Trophoblast cell (in vitro differentiated cells and primary cell): ENCODE results near the gene PCBD2.
"Not testable (repeated sequence)": the region's sequence is repeated elsewhere in the genome, so short reads cannot be mapped to it uniquely, and the experiment has no call there.

Source experiments
- DNase-seq, 2 donors: peaks; one replicate each; pipeline ENCODE4 v3.0.0-alpha.2; 2016
- H2AFZ ChIP-seq: 2 replicates; pipeline ENCODE4 v1.6.1; 2013; ENCODE audit warnings: low read length, moderate library complexity, mild to moderate bottlenecking; ENCODE audit not compliant: insufficient read depth, poor library complexity
- H2AK5ac ChIP-seq: 2 replicates; pipeline ENCODE4 v1.6.1; 2013; ENCODE audit warnings: mild to moderate bottlenecking, low read length
- H2BK120ac ChIP-seq: 2 replicates; pipeline ENCODE4 v1.6.1; 2013; ENCODE audit warnings: low read length, mild to moderate bottlenecking, moderate library complexity; ENCODE audit not compliant: insufficient read depth, poor library complexity
- H2BK12ac ChIP-seq: 2 replicates; pipeline ENCODE4 v1.6.1; 2013; ENCODE audit warnings: mild to moderate bottlenecking, low read length, moderate library complexity
- H2BK5ac ChIP-seq: 2 replicates; pipeline ENCODE4 v1.6.1; 2013; ENCODE audit warnings: low read length, low read depth, moderate library complexity, mild to moderate bottlenecking; ENCODE audit not compliant: poor library complexity
- H3K14ac ChIP-seq: 2 replicates; pipeline ENCODE4 v1.6.1; 2013; ENCODE audit warnings: mild to moderate bottlenecking, low read length
- H3K18ac ChIP-seq: 2 replicates; pipeline ENCODE4 v1.6.1; 2013; ENCODE audit warnings: mild to moderate bottlenecking, low read length
- H3K23ac ChIP-seq: 2 replicates; pipeline ENCODE4 v1.6.1; 2013; ENCODE audit warnings: low read length
- H3K27ac ChIP-seq: 2 replicates; pipeline ENCODE4 v1.5.1; 2013; ENCODE audit warnings: low read depth, mild to moderate bottlenecking, inconsistent platforms, low read length, moderate library complexity
- H3K27me3 ChIP-seq: 2 replicates; pipeline ENCODE4 v1.6.1; 2013; ENCODE audit warnings: inconsistent platforms, mild to moderate bottlenecking, low read length, moderate library complexity; ENCODE audit not compliant: insufficient read depth
- H3K36me3 ChIP-seq, 2 experiments: 1 replicate in 1 of 2; 2 replicates in 1 of 2; pipeline ENCODE4 v1.6.1; 2013; ENCODE audit warnings: low read length in 2 of 2, mild to moderate bottlenecking in 2 of 2, moderate library complexity in 1 of 2; ENCODE audit not compliant: insufficient read depth in 2 of 2, control insufficient read depth in 1 of 2
- H3K4ac ChIP-seq: 2 replicates; pipeline ENCODE4 v1.6.1; 2013; ENCODE audit warnings: low read depth, mild to moderate bottlenecking, low read length, moderate library complexity
- H3K4me1 ChIP-seq, 2 experiments: 1 replicate in 1 of 2; 2 replicates in 1 of 2; pipeline ENCODE4 v1.6.1; 2013; ENCODE audit warnings: low read length in 2 of 2, mild to moderate bottlenecking in 2 of 2, moderate library complexity in 1 of 2; ENCODE audit not compliant: insufficient read depth in 2 of 2, control insufficient read depth in 1 of 2
- H3K4me2 ChIP-seq: 2 replicates; pipeline ENCODE4 v1.6.1; 2013; ENCODE audit warnings: inconsistent platforms, mild to moderate bottlenecking, low read length, moderate library complexity
- H3K4me3 ChIP-seq: 2 replicates; pipeline ENCODE4 v1.5.1; 2013; ENCODE audit warnings: mild to moderate bottlenecking, low read depth, low read length, inconsistent platforms
- H3K79me1 ChIP-seq: one replicate; pipeline ENCODE4 v1.6.1; 2013; ENCODE audit warnings: low read length
- H3K79me2 ChIP-seq: 2 replicates; pipeline ENCODE4 v1.6.1; 2013; ENCODE audit warnings: low read length, mild to moderate bottlenecking; ENCODE audit not compliant: control insufficient read depth, insufficient read depth, poor library complexity
- H3K9ac ChIP-seq: 2 replicates; pipeline ENCODE4 v1.6.1; 2013; ENCODE audit warnings: mild to moderate bottlenecking, low read length
- H3K9me3 ChIP-seq: 2 replicates; pipeline ENCODE4 v1.6.1; 2013; ENCODE audit warnings: low read depth, mild to moderate bottlenecking, control low read depth, inconsistent platforms, low read length; ENCODE audit not compliant: insufficient read depth
- H4K12ac ChIP-seq: 2 replicates; pipeline ENCODE4 v1.6.1; 2013; ENCODE audit warnings: low read depth, mild to moderate bottlenecking, low read length, moderate library complexity
- H4K8ac ChIP-seq: 2 replicates; pipeline ENCODE4 v1.6.1; 2013; ENCODE audit warnings: low read depth, mild to moderate bottlenecking, low read length, moderate library complexity
- H4K91ac ChIP-seq: one replicate; pipeline ENCODE4 v1.6.1; 2013; ENCODE audit warnings: low read depth, mild to moderate bottlenecking, low read length, moderate library complexity
- WGBS: extraction: QIAGEN DNeasy Blood & Tissue Kit; methylation state at CpG from one replicate; pipeline ENCODE4 v1.1.7; 2013; ENCODE audit warnings: missing lambda C conversion rate; ENCODE audit not compliant: insufficient read length, insufficient coverage; ENCODE audit errors: extremely low coverage; 5-methylcytosine and 5-hydroxymethylcytosine counted together

The PCBD2 gene

DNA sequence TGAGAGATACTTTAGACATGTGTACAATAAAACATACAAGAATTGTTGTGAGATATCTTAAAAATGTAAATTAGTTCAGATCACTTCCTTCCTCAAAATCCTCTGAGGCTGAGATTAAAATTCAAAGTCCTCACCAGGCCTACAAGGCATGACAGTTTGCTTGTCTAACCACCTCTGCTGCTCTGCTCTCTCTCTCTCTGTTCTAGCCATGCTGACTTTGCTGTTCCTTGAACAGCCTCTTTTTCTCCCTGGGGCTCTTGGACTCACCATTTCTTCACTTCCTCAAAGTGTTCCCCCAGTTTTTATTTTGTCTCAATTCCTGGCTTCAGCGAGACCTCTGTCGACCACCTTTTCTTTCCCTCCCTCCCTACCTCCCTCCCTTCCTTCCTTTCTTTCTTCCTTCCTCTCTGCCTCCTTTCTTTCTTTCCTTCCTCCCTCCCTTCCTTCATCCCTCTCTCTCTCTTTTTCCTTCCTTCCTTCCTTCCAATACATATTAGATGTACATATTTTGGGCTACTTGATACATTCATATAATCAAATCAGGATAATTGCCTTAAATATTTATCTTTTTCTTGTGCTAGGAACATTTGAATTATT lies 89.7 kb downstream of the PCBD2 start:
- Histone ChIP-seq H2AFZ (no peak overlapping the region), H3K27me3 (no peaks in the 10 kb centered on the region), H3K27ac (no peak overlapping the region), H3K9ac (no peak overlapping the region), H3K4me3 (no peak overlapping the region), H3K4me2 (no peak overlapping the region), H3K79me2 (no peaks in the 10 kb centered on the region), H3K18ac (no peak overlapping the region), H4K91ac (no peak overlapping the region), H3K4ac (no peak overlapping the region), H2BK12ac (no peak overlapping the region), H2BK120ac (no peak overlapping the region), H2BK5ac (no peak overlapping the region), H3K79me1 (no peaks in the 10 kb centered on the region), H3K9me3 (peaks cover 1% of the 10 kb centered on the region), H3K14ac (no peak overlapping the region), H3K4me1 (no peaks in the 10 kb centered on the region), H4K8ac (no peak overlapping the region), H2AK5ac (no peak overlapping the region), H3K36me3 (no peaks in the 10 kb centered on the region), H4K12ac (no peak overlapping the region), H3K23ac (no peak overlapping the region)
- no peak for DNase-seq
- no CpG with 5 or more reads among the region's 2 CpGs for WGBS

DNA sequence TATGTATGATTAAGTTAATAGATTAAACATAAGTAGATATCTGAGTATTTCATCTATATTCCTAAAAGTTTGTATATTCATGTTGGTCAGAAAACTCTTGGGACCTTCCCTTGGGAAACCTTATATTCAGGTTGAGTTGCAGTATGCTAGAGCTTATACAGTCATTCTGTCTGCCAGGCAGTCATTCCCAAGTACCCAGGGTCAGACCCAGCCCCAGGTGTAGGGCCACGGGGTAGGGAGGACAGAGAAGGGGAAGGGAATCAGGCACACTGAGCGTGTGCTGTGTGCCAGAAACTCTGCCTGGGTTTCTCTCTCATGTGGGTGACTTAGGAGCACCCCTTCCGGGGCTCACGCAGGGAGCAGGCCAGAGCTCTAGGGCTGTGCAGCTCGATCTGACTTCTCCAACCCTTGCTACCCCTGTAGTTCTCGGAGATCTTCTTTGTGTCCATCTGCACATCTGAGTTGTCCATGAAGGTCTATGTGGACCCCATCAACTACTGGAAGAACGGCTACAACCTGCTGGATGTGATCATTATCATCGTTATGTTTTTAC lies 91.0 kb downstream of the PCBD2 start:
- no peaks in the 10 kb centered on the region for H3K4me1 ChIP-seq
- no peak overlapping the region for H3K18ac ChIP-seq

DNA sequence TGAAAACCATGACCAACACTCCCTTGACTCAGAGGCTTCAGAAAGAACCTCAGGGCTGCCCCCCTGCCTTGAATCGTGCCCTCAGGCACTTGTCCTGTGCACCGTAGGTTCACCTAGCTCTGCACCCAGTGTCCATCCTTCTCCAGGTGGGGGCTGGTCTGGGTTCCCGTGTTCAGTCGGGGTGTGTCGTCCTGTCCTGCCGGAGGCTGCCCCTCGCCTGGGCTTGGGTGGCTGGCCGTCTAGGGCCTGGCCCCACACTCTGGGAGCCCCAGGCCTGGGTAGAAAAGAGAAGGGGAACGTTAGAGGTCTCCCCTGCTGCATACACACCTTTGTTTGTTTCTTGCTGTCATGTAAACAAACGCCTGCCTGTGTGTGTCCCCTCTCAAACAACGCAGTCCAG lies 92.1 kb downstream of the PCBD2 start:
- Histone ChIP-seq H3K9me3 (peaks cover 1% of the 10 kb centered on the region), H4K8ac (no peak overlapping the region), H3K9ac (no peak overlapping the region), H3K23ac (no peak overlapping the region), H3K27ac (no peak overlapping the region), H2AK5ac (no peak overlapping the region), H3K4me2 (no peak overlapping the region), H2BK120ac (no peak overlapping the region), H3K14ac (no peak overlapping the region), H3K36me3 (no peaks in the 10 kb centered on the region), H3K18ac (no peak overlapping the region), H3K79me1 (no peaks in the 10 kb centered on the region), H2BK12ac (no peak overlapping the region), H3K4ac (no peak overlapping the region), H3K27me3 (no peaks in the 10 kb centered on the region), H3K79me2 (no peaks in the 10 kb centered on the region), H4K12ac (no peak overlapping the region), H4K91ac (no peak overlapping the region), H2AFZ (no peak overlapping the region), H3K4me3 (no peak overlapping the region), H3K4me1 (no peaks in the 10 kb centered on the region), H2BK5ac (no peak overlapping the region)
- no CpG with 5 or more reads among the region's 11 CpGs for WGBS
- no peak for DNase-seq

More for the DNA sequence above, 91.0 kb downstream of the PCBD2 start:
- Histone ChIP-seq H3K14ac (no peak overlapping the region), H2BK5ac (no peak overlapping the region), H3K79me2 (no peaks in the 10 kb centered on the region), H2AK5ac (no peak overlapping the region), H4K12ac (no peak overlapping the region), H3K36me3 (no peaks in the 10 kb centered on the region), H2BK120ac (no peak overlapping the region), H3K4ac (no peak overlapping the region), H3K27me3 (no peaks in the 10 kb centered on the region), H3K27ac (no peak overlapping the region), H2BK12ac (no peak overlapping the region), H3K79me1 (no peaks in the 10 kb centered on the region), H4K8ac (no peak overlapping the region), H2AFZ (no peak overlapping the region), H4K91ac (no peak overlapping the region), H3K23ac (no peak overlapping the region), H3K9me3 (peaks cover 1% of the 10 kb centered on the region), H3K4me3 (no peak overlapping the region), H3K9ac (no peak overlapping the region), H3K4me2 (no peak overlapping the region)
- WGBS = no CpG with 5 or more reads among the region's 8 CpGs
- DNase-seq = no peak

DNA sequence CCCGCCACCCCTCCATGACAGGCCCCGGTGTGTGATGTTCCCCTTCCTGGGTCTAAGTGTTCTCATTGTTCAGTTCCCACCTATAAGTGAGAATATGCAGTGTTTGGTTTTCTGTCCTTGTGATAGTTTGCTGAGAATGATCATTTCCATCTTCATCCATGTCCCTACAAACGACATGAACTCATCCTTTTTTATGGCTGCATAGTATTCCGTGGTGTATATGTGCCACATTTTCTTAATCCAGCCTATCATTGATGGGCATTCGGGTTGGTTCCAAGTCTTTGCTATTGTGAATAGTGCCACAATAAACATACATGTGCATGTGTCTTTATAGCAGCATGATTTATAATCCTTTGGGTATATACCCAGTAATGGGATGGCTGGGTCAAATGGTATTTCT lies 93.1 kb downstream of the PCBD2 start:
- H3K4me3 ChIP-seq, H3K4me1 ChIP-seq, H4K12ac ChIP-seq, H2BK12ac ChIP-seq, DNase-seq, H3K79me2 ChIP-seq, H3K14ac ChIP-seq, H2AFZ ChIP-seq, H2BK120ac ChIP-seq, H3K27ac ChIP-seq, H3K27me3 ChIP-seq, H3K4me2 ChIP-seq, H2BK5ac ChIP-seq, H3K4ac ChIP-seq, H3K18ac ChIP-seq, H3K79me1 ChIP-seq, H4K8ac ChIP-seq, H3K23ac ChIP-seq, H4K91ac ChIP-seq, H3K9me3 ChIP-seq, H3K36me3 ChIP-seq, H3K9ac ChIP-seq, H2AK5ac ChIP-seq: not testable (repeated sequence)
- WGBS = no CpG with 5 or more reads among the region's 5 CpGs
